Forelimb muscle (tissue), 1 donor: Measurements from ENCODE around the gene RPS25. TPM values are rescaled to one million over a fixed set of nuclear protein-coding genes. Genes with fewer than 3 reads are reported as not detected.
"Not testable (repeated sequence)": the region's sequence is repeated elsewhere in the genome, so short reads cannot be mapped to it uniquely, and the experiment has no call there.

ENCODE experiments used
- DNase-seq: peaks from one replicate; pipeline ENCODE4 v3.0.0-alpha.2; 2013; ENCODE audit warnings: low read depth
- polyA plus RNA-seq: library from polyadenylated mRNA; unstranded; fragments of 120-200 nt; gene quantifications from one replicate; pipeline ENCODE4 v1.2.1, GENCODE V29; 2013; ENCODE audit not compliant: insufficient read length

The RPS25 gene
- polyA plus RNA-seq, 1 donor: 1,746 TPM

DNA sequence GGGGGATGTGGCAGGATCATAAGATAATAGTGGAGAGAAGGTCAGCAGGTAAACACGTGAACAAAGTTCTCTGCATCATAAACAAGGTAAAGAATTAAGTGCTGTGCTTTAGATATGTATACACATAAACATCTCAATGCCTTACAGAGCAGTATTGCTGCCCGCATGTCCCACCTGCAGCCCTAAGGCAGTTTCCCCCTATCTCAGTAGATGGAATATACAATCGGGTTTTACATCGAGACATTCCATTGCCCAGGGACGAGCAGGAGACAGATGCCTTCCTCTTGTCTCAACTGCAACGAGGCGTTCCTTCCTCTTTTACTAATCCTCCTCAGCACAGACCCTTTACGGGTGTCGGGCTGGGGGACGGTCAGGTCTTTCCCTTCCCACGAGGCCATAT, 21.3 kb upstream of the RPS25 start:
- not testable (repeated sequence) for DNase-seq

DNA sequence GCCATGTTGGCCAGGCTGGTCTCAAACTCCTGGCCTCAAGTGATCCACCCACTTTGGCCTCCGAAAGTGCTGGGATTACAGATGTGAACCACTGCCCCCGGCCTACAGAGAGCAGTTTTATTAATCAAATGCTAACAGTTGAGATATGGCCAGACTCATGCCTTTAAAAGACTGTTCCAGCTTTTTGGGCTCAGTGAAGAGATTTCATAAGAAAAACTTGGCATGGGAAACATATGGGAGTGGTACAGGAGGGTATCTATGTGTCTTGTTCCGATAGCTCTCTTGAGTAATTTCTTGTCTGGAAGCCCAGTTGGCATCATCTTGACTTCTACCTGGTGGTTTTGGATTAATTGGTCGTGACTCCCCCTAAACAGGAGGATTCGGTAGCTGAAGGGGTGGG, 20.7 kb upstream of the RPS25 start:
- no peak for DNase-seq

DNA sequence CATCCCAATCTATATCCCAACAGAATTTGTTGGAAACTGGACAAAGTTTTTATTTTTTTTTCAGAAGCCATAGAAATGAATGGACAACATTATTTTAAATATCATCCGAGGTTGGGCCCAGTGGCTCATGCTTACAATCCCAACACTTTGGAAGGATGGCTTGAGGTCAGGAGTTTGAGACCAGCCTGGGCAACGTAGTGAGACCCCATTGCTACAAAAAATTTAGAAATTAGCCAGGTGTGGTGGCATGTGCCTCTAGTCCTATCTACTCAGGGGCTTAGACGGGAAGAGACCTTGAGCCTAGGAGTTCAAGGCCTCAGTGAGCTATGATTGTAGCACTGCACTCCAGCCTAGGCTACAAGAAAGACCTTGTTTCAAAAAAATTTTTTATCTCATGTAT, 16.7 kb upstream of the RPS25 start:
- DNase-seq: no peak

DNA sequence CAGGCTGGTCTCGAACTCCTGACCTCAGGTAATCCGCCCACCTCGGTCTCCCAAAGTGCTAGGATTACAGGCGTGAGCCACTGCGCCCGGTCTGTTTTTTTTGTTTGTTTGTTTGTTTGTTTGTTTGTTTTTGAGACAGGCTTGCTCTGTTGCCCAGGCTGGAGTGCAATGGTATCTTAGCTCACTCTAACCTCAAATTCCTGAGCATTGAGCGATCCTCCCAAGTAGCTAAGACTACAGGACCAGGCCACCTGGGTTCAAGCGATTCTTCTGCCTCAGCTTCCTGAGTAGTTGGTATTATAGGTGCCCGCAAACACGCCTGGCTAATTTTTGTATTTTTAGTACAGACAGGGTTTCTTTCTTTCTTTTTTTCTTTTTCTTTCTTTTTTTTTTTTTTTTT, 15.3 kb upstream of the RPS25 start:
- DNase-seq: not testable (repeated sequence)

- DNase-seq: no peak
These were observed 13.8 kb upstream of the RPS25 start for GRCh38 chr11:119031912-119032280.

- DNase-seq: peak; percentile 85
These were observed 12.3 kb upstream of the RPS25 start, which contains the start of gene SLC37A4 for GRCh38 chr11:119030329-119031047. Gene SLC37A4 (minus strand): TSS chr11:119030877.

DNA sequence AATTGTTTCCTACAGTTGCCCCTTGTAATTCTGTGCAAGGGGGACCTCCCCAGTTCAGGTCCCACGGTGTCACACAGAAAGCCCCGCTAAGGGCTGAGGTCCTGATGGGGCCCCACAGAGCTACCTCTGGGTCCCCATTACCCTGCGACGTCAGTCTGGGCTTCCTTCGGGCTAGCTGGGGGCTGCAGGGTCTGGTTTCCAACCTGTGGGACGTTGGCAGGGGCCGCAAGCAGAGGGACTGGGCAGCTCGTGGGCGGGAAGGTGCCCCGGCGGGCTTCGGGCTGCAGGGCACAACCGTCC, 11.8 kb upstream of the RPS25 start:
- DNase-seq: no peak

DNA sequence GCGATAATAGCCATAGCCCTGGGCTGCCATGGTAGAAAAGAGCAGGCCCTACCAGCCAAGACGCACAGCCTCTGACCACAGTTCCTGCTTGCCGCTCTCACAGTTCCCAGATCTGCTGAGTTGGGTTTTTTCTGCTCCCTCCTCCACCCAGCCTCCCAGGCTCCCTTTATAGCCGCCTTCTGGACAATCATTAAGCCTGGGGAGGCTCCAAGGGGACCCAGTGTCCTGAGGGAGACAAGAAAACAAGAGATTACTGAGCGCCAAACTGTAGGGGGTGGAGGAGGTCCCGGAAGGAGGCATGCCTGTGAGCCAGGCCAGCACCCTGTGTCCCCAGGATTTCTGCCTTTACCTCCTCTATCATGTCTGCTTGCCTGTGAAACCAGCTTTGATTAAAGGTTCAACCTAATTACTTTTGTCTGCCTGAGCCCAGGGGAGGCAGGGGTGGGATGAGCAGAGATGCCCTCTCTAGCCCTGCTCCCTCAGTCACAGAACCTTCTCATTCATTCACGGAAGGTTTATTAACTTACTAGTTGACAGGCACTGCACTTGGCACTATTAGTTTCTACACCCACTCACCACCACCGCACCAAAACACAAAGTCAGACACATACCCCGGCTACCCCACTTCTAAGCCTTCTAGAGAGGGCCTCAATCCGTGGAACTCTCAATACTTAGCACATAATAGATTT, 11.3 kb upstream of the RPS25 start:
- no peak for DNase-seq

- no peak for DNase-seq
These were observed 10.9 kb upstream of the RPS25 start for GRCh38 chr11:119029069-119029339.

DNA sequence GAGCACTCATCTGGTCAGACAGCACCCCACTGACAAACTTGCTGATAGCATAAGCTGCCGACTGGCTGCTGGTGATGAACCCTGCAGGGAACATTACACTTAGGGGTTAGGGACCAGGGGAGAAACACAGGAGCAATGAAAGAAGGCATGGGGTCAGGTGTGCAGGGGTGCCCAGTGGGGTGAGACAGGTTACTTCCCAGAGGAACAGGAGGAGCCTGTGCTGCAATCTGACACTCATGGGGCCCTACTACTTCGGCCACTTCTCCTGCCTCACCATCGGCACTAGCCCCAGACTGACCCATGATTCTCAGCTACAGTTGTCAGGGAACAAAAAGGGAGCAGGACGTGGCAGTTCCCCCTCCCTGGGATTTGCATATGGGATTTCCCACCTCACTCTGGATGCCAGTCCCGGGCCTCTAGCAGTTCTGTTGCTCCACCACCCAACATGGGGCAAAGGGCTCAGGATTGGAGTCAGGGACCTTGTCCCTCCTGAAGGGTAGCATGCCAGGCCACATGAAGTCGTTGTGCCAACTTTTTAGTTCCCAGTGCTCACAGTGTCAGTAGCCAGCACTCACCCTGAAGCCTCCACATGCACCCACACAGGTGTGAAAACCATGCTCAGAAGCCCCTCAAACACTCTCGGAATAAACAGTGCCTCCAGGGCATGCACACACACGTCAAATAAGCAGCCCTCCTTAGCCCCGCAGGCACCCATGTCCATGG, 10.4 kb upstream of the RPS25 start:
- DNase-seq: no peak

GRCh38 chr11:119027561-119028345, 9.6 kb upstream of the RPS25 start:
- DNase-seq: no peak

- DNase-seq: no peak
These were observed 8.8 kb upstream of the RPS25 start for GRCh38 chr11:119026970-119027369.

GRCh38 chr11:119025978-119026766, 8.0 kb upstream of the RPS25 start:
- DNase-seq: no peak

GRCh38 chr11:119025541-119025940, 7.4 kb upstream of the RPS25 start:
- no peak for DNase-seq

DNA sequence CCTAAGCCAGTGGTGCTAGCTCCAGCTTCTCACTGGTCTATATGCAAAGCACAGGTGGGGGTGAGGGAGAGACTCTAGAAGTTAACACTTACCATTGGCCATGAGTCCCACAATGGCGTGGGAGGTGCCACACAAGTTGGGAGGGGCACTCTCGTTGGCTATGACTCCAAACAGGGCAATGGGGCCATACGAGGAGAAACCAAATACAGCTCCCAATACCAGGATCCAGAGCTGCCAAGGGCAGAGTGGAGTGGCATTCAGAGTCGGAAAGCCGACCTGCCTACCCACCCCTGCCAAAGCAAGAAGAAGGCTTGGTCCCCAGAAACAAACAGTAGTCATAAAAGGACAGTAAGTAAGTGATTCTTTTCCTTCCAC, 6.9 kb upstream of the RPS25 start:
- no peak for DNase-seq

DNA sequence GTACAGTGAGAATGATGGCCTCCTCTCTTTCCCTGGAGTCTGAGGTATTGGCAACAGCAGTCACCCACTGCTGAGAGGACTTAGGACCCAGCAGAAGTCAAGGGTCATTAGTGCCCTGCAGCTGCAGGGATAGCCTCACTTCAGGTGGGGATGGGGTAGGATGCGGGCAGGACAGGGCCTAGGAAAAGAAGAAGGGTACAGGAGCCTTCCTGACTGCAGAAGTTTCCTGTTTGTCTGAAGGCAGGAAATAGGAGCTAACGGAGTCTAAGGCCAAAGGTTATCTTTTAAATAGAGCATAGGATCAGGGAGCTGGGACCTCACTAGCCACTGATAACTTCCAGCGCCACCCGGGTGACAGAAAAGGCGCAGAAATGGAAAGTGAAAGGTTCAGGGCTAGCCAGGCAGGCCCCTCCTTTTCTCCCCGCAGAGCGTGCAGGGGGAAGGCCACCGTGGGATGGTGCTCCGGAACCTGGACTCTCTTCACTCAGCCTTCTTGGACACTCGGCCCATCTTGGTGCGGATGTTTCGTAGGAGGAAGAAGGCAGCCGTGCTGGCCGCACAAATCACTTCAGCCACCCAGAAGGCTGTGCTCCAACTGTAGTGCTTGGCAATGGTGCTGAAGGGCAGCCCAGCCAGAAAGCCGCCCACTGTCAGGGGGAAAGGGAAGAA, 6.4 kb upstream of the RPS25 start:
- no peak for DNase-seq

DNA sequence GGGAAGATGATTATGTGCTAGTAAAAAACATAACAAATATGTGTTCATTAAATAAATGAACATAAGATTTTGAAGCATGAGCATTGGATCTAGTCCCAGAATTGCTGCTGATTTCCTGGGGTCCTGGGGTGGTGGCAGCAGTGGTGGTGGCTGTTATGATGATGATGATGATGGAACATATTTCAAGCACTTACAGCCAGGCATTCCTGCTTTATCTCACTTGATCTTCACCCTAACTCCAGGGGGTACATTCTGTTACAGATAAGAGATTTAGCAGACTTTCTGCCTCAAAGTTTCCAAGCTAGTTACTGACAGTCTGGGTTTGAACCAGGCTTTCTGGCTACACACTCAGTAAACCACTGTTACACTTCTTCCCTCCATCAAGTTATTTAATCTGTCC, 5.6 kb upstream of the RPS25 start:
- no peak for DNase-seq

DNA sequence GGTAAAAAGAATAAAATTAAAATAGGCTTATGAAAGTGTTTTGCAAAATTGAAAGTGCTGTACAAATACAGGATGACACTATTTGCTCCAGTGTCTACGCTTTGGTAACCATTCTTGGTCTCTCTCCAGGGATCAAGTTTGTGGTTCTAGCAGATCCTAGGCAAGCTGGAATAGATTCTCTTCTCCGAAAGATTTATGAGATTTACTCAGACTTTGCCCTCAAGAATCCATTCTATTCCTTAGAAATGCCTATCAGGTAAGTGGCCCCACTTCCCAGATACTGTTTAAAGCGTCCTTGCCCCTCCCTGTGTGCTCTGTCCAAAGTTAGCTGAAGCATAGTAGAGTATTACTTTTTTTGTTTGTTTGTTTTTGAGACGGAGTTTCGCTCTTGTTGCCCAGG, 3.5 kb upstream of the RPS25 start:
- no peak for DNase-seq

- no peak for DNase-seq
These were observed 1.9 kb upstream of the RPS25 start for GRCh38 chr11:119019996-119020395.

DNA sequence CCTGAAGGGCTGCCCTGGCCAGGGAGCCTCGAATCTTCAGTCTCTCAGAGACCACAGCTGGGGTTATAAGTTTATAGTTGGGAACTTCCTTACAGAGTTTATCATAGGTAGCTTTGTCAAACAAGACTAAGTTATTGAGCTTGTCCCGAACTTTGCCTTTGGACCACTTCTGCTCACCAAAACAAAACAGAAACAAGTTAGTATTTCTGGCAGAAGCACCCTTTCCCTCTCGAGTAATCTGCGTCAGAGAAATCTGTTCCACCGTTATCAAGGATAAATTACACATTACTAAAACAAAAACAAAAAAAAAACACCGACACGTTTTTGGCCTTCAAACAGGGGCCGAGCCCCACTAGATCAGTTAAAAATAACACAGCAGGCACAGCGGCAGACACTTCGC, 766 bp downstream of the RPS25 start:
- not testable (repeated sequence) for DNase-seq
